Activated T-cell treated with anti-CD3 and anti-CD28 coated beads for 4 hours (primary cell): ENCODE results near the gene CNOT11.
"Not testable (repeated sequence)": the region's sequence is repeated elsewhere in the genome, so short reads cannot be mapped to it uniquely, and the experiment has no call there.

Experiments used
- DNase-seq: peaks from one replicate; pipeline ENCODE4 v3.0.0-alpha.2; 2020

The CNOT11 gene

GRCh38 chr2:101252408-101253012, at the start of gene CNOT11:
Gene CNOT11, plus strand, starts transcription at chr2:101252886. Its CDS starts 79 bp downstream, at chr2:101252965.
- DNase-seq = peak; percentile 99

GRCh38 chr2:101204400-101205115, 48.1 kb upstream of the CNOT11 start:
- DNase-seq = no peak

DNA sequence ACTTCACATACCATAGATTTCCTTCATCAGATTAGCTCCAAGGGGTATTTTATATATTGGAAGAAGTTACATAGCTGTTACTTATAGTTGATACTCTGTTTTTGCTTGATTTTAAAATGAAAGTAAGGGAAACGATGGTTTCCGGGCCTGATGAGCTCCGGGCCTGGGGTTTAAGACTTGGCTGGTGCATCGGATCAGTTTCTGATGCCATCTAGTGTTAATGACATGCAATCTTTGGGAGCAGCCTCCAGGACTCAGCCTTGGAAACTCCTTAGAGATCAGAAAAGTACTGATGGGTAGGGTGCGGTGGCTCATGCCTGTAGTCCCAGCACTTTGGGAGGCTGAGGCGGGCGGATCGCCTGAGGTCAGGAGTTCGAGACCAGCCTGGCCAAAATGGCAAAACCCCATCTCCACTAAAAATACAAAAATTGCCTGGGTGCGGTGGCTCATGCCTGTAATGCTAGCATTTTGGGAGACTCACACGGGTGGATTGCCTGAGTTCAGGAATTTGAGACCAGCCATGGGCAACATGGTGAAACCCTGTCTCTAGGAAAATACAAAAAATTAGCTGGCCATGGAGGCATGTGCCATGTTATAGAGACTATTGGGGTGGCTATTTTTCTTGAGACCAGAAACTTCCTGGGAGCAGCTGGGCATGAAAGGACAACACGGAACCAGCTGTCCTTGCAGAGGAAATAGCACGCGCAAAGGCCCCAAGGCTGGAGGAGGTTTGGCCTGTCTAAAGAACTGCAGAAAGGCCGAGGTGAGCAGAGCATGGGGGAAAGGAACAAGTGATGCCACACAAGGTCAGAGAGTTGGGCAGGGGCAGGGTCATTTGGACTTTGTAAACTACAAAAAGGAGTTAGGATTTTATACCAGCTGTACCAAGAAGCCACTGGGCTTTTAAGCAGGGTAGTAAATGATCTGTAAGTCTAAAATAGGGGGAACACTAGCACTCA, 46.9 kb upstream of the CNOT11 start:
- DNase-seq = peak; percentile 16

- no peak for DNase-seq
These were observed 43.9 kb upstream of the CNOT11 start for GRCh38 chr2:101208830-101209229.

GRCh38 chr2:101219246-101219645, 33.4 kb upstream of the CNOT11 start:
- DNase-seq = no peak

DNA sequence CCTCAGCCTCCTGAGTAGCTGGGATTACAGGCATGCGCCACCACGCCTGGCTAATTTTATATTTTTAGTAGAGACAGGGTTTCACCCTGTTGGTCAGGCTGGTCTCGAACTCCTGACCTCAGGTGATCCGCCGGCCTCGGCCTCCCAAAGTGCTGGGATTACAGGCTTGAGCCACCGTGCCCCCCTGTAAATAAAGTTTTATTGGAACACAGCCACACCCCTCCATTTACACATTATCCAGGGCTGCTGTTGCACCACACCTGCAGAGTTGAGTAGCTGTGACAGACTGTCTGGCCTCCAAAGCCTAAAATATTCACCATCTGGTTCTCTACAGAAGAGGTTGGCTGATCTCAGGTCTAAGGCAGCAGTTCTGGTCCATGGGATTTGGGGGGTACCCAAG, 32.6 kb upstream of the CNOT11 start:
- DNase-seq = not testable (repeated sequence)

DNA sequence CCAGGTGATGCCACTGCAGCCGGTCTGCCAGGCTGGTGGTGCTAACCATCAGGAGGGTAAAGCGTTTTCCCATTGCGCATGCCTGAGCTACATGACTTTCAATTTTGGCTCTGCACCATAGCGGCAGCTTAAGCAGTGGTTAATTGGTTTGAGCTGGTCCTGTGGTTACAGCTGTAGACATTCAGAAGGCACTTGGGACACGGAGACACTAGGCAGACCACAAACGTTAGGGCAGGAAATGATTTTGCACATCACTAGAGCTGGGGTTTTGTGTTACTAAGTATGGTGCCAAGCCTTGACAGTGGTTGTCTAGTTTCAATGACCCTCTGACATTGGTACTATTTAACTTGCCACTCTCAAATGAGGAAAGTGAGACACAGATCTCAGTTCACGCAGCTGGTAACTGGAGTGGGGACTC, 28.9 kb upstream of the CNOT11 start:
- DNase-seq = no peak

DNA sequence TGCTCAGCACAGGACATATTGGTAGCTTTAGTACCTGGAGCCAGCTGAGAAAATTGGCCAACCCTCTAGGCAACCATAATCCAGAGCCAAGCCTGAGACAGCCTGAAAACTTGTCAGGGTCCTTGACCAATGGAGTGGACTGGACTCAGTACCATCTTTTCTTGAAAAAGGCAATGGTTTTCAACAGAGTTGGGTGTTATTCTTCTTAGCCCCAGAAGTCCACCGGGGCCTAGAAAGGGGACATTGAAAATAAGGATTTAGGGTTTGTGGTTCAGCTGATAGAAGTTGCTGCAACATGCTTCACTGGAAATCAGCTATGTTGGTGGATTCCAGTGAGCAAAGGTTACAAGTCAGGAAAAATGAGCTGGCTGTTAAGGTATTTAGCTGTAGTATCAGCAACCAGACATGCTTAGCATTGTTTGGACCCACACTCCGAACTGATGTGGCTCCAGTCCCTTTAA, 22.1 kb upstream of the CNOT11 start:
- DNase-seq = no peak

DNA sequence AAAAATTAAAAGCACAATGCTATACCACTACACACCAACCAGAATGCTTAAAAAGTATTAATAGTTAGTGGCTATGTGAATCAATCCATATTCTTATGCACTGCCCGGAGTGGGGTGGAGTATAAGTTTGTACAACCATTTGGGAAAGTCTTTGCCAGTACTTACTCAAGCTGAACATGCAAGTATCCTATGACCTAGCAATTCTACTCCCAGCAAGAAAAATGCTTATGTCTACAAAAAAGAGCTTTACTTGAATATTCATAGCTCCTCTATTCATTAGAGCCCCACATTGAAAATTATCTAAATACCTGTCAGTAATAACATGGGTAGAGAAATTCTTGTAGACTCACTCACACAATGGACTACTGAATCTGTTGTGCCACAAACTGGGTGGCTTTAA, 21.4 kb upstream of the CNOT11 start:
- DNase-seq = no peak

- DNase-seq = no peak
These were observed 20.6 kb upstream of the CNOT11 start for GRCh38 chr2:101231937-101232730.

DNA sequence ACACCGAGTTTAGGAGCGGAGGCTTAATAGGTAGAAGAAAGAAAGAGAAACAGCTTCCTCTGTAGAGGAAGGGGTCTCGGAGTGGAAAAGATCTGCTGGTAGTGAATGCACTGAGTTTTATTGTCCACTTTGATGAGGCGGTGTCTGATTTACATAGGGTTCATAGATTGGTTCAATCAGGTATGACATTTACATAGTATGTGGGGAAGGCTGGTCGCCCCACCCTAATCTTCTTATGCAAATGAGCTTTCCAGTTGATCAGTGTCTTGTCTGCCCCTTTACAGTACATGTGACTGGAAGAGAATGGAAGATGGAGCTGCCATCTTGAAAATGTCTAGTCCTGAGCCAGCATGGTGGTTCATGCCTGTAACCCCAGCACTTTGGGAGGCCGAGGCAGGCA, 19.9 kb upstream of the CNOT11 start:
- no peak for DNase-seq

DNA sequence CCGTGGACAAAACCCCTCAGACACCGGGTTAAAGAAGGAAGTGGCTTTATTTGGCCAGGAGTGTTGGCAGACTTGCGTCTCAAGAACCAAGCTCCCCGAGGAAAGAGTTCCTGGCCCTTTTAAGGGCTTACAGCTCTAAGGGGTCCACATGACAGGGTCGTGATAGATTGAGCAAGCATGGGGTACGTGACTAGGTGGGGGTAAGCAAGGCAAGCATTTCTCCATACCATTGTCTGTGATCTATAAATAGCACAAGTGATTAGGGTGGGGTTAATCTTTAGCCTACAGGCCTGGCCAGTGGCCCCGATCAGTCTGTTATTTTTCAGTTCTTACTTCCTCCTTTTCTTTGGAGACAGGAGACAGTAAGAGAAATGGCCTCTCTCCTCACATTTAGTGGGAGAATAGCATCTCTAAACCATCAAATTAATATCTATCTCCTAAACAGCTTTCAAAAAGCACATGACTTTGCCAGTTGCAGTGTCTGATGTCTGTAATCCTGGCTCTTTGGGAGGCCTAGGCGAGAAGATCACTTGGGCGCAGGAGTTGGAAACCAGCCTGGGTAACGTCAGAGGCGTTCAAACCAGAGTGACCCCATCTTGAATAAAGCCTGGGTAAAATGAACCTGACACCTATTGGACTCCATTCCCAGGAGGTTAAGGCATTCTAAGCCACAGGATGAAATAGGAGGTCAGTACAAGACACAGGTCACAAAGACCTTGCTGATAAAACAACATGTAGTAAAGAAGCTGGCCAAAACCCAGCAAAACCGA, 18.3 kb upstream of the CNOT11 start:
- no peak for DNase-seq

DNA sequence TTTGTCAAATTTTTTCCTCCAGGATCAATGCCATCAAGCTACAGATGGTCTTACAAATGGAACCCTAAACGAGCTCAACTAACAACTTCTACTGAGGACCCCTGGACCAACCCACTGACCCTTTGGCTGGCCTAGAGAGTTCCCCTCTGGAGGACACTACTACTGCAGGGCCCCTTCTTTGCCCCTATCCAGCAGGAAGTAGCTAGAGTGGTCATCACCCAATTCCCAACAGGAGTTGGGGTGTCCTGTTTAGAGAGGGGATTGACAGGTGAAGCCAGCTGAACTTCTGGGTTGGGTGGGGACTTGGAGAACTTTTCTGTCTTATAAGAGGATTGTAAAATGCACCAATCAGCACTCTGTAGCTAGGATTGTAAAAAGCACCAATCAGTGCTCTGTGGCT, 16.7 kb upstream of the CNOT11 start:
- not testable (repeated sequence) for DNase-seq

DNA sequence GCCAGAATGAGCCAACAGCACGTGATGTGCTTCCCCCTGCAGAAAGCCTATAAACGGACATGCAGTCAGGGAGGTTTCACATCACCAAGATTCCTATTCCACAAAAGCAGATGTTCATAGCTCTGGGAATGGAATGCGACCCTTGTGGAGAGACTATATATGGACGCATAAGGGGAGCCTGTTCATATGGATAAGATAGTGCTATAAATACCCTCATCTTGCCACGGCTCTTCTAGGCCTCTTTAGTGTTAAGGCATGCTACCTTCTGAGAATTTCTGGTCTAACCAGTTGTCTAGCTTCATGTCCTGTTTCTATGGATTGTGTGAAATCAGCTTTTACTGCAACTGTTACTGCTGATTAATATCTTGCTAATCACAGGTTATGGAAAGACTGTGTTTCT, 14.7 kb upstream of the CNOT11 start:
- not testable (repeated sequence) for DNase-seq

- no peak for DNase-seq
These were observed 13.5 kb upstream of the CNOT11 start for GRCh38 chr2:101238930-101239759.

GRCh38 chr2:101239760-101240118, 12.9 kb upstream of the CNOT11 start:
- DNase-seq = not testable (repeated sequence)

DNA sequence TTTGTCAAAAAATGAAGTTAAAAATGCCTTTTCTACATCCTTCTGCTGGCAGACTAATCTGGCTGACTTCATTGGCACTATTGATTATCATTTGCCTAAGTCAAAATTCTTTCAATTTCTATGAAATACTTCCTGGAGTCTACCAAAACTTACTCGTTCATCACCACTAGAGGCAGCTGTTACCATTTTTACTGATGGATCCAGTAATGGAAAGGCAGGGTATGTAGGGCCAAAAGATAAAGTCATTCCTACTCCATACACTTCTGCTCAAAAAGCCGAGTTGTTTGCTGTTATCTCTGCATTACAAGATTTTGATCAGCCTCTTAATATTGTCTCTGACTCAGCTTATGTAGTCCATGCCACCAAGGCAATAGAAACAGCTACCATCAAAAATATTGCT, 12.0 kb upstream of the CNOT11 start:
- not testable (repeated sequence) for DNase-seq

- DNase-seq = no peak
These were observed 11.5 kb upstream of the CNOT11 start for GRCh38 chr2:101241158-101241557.

- DNase-seq = not testable (repeated sequence)
These were observed 8.3 kb upstream of the CNOT11 start for GRCh38 chr2:101244373-101244772.

DNA sequence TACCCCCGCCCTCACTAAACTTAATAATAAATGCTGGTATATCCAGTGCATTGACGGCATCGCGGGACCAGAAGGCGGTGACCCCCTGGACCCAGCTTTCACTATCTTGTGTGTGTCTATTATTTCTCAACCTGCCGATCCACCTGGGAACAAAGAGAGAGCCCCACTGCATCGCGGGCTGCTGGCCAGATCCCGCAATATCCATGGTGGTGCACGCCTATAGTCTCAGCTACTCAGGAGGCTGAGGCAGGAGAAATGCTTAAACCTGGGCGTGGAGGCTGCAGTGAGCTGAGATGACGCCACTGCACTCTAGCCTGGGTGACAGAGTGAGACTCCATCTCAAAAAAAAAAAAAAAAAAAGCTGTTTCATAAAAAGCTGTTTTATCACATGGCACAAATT, 7.8 kb upstream of the CNOT11 start:
- DNase-seq = not testable (repeated sequence)

- DNase-seq = not testable (repeated sequence)
These were observed 7.2 kb upstream of the CNOT11 start for GRCh38 chr2:101245468-101245867.
